ENCODE measurements around the gene CDH23. TPM values are rescaled to one million over a fixed set of nuclear protein-coding genes. Genes with fewer than 3 reads are reported as not detected.

CDH23 gene
- polyA plus RNA-seq, 1 donor (not counting 4 experiments of a cell fraction or from before 2014, with no cell fraction given) = 0.01 TPM

DNA sequence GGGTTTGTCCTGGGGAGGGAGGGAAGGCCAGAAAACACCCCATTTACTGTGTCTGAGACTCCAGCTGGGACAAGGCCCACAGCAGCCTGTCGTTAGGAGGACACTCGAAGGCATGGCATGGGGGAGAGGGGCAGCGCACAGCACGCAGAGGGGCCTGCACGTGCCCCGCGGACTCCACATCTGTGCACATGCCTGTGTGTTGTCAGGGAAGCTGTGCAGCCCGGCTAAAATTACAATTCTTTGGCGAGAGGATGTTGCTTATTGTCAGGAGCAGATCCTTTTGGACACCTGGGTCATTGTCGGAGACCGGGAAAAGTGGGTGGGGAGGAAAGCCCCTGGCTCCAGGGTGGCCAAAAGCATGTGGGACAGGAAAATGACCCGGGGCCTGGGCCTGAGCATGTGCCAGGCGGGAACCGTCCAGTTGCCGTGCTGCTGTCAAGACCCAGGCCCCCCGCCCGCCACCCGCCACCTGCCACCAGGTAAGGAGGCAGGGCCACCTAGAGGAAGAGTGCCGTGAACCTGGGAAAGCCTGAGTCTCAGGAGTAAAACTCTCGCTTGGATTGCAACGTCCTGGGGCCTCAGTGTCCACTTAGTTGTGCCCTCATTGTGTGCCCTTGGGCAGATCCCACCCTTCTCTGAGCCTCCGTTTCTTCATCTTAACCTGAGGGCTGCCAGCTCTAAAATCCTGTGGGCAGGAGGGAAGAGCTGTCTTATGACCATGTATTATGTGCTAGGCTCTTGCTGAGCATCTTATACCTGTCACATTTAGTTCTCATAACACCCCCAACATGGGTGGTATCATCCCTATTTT is 369.4 kb downstream of the CDH23 start:
- peak overlapping the region; percentile 72 for H3K4me2 ChIP-seq (ENCODE audit: control insufficient read depth, extremely low read depth, insufficient read depth, low read depth, low read length)
- H2AFZ ChIP-seq (ENCODE audit: control insufficient read depth, low read length) = no peak overlapping the region

DNA sequence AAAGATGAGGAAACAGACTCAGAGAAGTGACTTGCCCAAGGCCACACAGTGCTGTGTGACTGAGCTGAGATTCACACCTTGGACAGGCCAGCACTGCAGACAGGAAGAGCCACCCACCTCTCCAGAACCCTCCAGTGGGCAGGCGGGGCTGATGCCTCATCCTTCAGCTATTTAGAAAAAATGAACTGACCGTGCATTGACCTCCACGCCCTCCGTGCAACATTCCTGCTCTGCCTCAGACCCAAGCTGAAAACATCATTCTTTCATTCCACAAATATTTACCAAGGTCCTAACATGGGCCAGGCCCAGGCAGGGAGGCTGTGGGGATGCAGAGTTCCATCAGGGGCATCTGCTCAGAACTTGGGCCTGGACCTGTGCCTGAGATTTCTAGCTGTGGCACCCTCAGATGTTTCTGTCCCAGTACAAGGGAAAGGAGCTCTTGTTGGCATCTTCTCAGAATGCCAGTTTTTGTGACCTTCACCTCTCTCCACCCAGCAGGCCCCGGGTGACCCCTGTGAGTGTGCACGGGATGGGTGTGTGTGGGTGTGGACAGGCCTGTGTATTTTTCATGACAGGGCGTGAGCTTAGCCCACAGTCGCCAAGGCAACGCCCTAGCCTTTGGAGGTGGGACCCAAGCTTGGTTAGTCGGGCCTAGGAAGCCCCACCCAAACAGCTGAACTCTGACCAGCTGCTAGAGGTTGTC is 370.1 kb downstream of the CDH23 start:
- Histone ChIP-seq H3K27ac (ENCODE audit: control insufficient read depth, insufficient read depth, low read length) (peak overlapping the region; percentile 66), H3K9ac (ENCODE audit: control insufficient read depth, extremely low read depth, insufficient read depth, low read length) (peak overlapping the region; percentile 30), H3K27me3 (ENCODE audit: control insufficient read depth, extremely low read depth, insufficient read depth, low read length) (no peaks in the 10 kb centered on the region), H3K4me3 (ENCODE audit: control insufficient read depth in 2 of 3, extremely low read depth in 1 of 3, insufficient read depth in 2 of 3, low read depth in 1 of 3, low read length in 3 of 3) (peak overlapping the region in 1 of 3 experiments; percentile 15), H3K36me3 (ENCODE audit: control insufficient read depth in 2 of 2, extremely low read depth in 1 of 2, insufficient read depth in 2 of 2, low read length in 2 of 2) (no peaks in the 10 kb centered on the region), H3K9me3 (ENCODE audit: control insufficient read depth, low read depth, low read length) (no peaks in the 10 kb centered on the region), H3K4me2 (ENCODE audit: control insufficient read depth, extremely low read depth, insufficient read depth, low read depth, low read length) (peak overlapping the region; percentile 72), H3K4me1 (ENCODE audit: control insufficient read depth, extremely low read depth, insufficient read depth, low read length) (peaks cover 35% of the 10 kb centered on the region), H2AFZ (ENCODE audit: control insufficient read depth, low read length) (no peak overlapping the region), H4K20me1 (ENCODE audit: control insufficient read depth, extremely low read depth, insufficient read depth, low read length) (no peaks in the 10 kb centered on the region), H3K79me2 (ENCODE audit: control insufficient read depth, insufficient read depth, low read length) (no peaks in the 10 kb centered on the region), H3K9me1 (ENCODE audit: control insufficient read depth, extremely low read depth, insufficient read depth, low read length) (no peaks in the 10 kb centered on the region)
- TF ChIP-seq EZH2 (IDR thresholded peaks at IDR 0.05; ENCODE audit: low read length) = no peak
- TF ChIP-seq, protein P1, sequence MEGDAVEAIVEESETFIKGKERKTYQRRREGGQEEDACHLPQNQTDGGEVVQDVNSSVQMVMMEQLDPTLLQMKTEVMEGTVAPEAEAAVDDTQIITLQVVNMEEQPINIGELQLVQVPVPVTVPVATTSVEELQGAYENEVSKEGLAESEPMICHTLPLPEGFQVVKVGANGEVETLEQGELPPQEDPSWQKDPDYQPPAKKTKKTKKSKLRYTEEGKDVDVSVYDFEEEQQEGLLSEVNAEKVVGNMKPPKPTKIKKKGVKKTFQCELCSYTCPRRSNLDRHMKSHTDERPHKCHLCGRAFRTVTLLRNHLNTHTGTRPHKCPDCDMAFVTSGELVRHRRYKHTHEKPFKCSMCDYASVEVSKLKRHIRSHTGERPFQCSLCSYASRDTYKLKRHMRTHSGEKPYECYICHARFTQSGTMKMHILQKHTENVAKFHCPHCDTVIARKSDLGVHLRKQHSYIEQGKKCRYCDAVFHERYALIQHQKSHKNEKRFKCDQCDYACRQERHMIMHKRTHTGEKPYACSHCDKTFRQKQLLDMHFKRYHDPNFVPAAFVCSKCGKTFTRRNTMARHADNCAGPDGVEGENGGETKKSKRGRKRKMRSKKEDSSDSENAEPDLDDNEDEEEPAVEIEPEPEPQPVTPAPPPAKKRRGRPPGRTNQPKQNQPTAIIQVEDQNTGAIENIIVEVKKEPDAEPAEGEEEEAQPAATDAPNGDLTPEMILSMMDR (optimal IDR thresholded peaks at IDR 0.05 in 1 of 3, IDR thresholded peaks at IDR 0.05 in 1 of 3, conservative IDR thresholded peaks at IDR 0.05 in 1 of 3; ENCODE audit: extremely low read depth in 1 of 3, insufficient read depth in 2 of 3, low read length in 3 of 3) = no peak
- FAIRE-seq = peak; percentile 70
- no peak for DNase-seq (ENCODE audit: low read depth, low spot score)
- dilution Hi-C loops (cut with MboI; ENCODE audit: extremely low pct_ligation_motif_present, low sequenced_read_pairs) = no loop called here

More for the DNA sequence above, 369.4 kb downstream of the CDH23 start:
- H3K9ac ChIP-seq (ENCODE audit: control insufficient read depth, extremely low read depth, insufficient read depth, low read length) = no peak overlapping the region
- FAIRE-seq (no peak), DNase-seq (ENCODE audit: low read depth, low spot score) (no peak)
- peaks cover 39% of the 10 kb centered on the region for H3K4me1 ChIP-seq (ENCODE audit: control insufficient read depth, extremely low read depth, insufficient read depth, low read length)
- no peaks in the 10 kb centered on the region for H3K27me3 ChIP-seq (ENCODE audit: control insufficient read depth, extremely low read depth, insufficient read depth, low read length)
- peaks cover 0 to 5% of the 10 kb centered on the region in 2 experiments for H3K36me3 ChIP-seq (ENCODE audit: control insufficient read depth in 2 of 2, extremely low read depth in 1 of 2, insufficient read depth in 2 of 2, low read length in 2 of 2)
- no peaks in the 10 kb centered on the region for H3K9me1 ChIP-seq (ENCODE audit: control insufficient read depth, extremely low read depth, insufficient read depth, low read length)
- no peak for TF ChIP-seq EZH2 (IDR thresholded peaks at IDR 0.05; ENCODE audit: low read length)
- TF ChIP-seq, protein P1 (optimal IDR thresholded peaks at IDR 0.05 in 1 of 3, IDR thresholded peaks at IDR 0.05 in 1 of 3, conservative IDR thresholded peaks at IDR 0.05 in 1 of 3; ENCODE audit: extremely low read depth in 1 of 3, insufficient read depth in 2 of 3, low read length in 3 of 3) = no peak
- no peaks in the 10 kb centered on the region for H3K79me2 ChIP-seq (ENCODE audit: control insufficient read depth, insufficient read depth, low read length)
- H3K4me3 ChIP-seq (ENCODE audit: control insufficient read depth in 2 of 3, extremely low read depth in 1 of 3, insufficient read depth in 2 of 3, low read depth in 1 of 3, low read length in 3 of 3) = no peak overlapping the region
- H4K20me1 ChIP-seq (ENCODE audit: control insufficient read depth, extremely low read depth, insufficient read depth, low read length) = no peaks in the 10 kb centered on the region
- dilution Hi-C loops (cut with MboI; ENCODE audit: extremely low pct_ligation_motif_present, low sequenced_read_pairs) = no loop called here
- H3K9me3 ChIP-seq (ENCODE audit: control insufficient read depth, low read depth, low read length) = no peaks in the 10 kb centered on the region
- peak overlapping the region; percentile 66 for H3K27ac ChIP-seq (ENCODE audit: control insufficient read depth, insufficient read depth, low read length)
